Erythroblast (primary cell): ENCODE data around the gene L2HGDH.

Source experiments
- GATA1 ChIP-seq: IDR thresholded peaks from 2 replicates; pipeline ENCODE4 v1.6.1; 2011; ENCODE audit warnings: low read depth, mild to moderate bottlenecking, control low read depth, low read length, moderate library complexity
- POLR2A ChIP-seq: IDR thresholded peaks from 2 replicates; pipeline ENCODE4 v1.6.1; 2011; ENCODE audit warnings: mild to moderate bottlenecking, low read length

DNA sequence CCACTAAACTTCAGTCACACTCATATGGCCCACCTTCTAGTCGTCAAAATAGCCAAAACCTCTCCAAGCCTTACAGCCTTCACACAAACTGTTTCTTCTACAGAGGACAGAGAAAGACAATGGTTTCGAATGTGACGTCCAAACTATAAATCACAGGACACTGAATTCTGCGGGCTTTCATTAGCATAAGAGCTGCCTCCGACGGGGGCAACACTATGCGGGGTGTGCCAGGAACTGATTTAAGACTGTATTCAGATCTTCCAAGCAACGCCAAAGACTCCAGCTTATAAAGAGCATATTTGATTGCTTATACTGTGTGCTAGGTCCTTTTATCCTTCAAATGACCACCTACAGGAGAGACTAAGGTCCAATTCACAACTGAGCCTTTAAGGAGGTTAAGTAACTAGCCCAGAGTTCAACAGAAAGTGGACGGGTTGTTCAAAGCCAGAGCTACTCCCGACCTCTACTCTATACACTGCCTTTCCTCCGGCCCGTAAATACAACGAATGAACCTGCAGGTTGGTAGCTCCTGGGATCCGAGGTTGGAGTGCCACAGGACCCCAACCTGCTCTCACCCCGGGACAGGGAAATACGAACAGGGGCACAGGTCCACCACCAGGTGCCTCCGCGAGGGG, 575 bp downstream of the L2HGDH start:
- TF ChIP-seq POLR2A (no peak), GATA1 (no peak)
